ENCODE results near the gene KCNJ5.

KCNJ5 gene

DNA sequence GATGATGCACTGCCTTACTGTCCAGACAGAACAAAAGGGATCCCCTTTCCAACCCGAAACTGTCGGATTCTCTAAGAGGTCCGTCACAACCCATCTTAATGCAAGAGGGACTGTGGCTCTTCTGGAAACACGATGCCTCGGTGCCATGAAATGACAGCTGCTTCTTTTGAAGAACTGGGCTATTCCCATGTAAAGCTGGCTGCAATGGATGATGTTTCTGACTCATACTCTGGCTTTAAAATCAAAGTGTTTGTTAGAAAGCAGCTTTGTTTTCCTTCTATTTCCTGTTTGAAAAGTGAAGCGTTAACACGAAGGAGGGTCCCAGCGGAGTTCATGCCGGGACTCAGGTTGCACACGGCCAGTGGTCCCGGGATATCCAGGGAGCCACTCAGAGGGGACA is 48.4 kb downstream of the KCNJ5 start:
- H3K4me3 ChIP-seq (ENCODE audit: low read length) = no peak overlapping the region
- no peaks in the 10 kb centered on the region for H4K20me1 ChIP-seq (ENCODE audit: insufficient read depth, low read length)
- H3K9me3 ChIP-seq (ENCODE audit: insufficient read depth, low read length) = no peaks in the 10 kb centered on the region
- no peaks in the 10 kb centered on the region for H3K36me3 ChIP-seq (replicated peaks; ENCODE audit: low read depth, low read length)
- TF ChIP-seq EZH2phosphoT487 (IDR thresholded peaks at IDR 0.05; ENCODE audit: low read depth) = no peak
- TF ChIP-seq, protein P1, sequence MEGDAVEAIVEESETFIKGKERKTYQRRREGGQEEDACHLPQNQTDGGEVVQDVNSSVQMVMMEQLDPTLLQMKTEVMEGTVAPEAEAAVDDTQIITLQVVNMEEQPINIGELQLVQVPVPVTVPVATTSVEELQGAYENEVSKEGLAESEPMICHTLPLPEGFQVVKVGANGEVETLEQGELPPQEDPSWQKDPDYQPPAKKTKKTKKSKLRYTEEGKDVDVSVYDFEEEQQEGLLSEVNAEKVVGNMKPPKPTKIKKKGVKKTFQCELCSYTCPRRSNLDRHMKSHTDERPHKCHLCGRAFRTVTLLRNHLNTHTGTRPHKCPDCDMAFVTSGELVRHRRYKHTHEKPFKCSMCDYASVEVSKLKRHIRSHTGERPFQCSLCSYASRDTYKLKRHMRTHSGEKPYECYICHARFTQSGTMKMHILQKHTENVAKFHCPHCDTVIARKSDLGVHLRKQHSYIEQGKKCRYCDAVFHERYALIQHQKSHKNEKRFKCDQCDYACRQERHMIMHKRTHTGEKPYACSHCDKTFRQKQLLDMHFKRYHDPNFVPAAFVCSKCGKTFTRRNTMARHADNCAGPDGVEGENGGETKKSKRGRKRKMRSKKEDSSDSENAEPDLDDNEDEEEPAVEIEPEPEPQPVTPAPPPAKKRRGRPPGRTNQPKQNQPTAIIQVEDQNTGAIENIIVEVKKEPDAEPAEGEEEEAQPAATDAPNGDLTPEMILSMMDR (IDR thresholded peaks at IDR 0.05; ENCODE audit: low read depth, low read length) = no peak
- no peaks in the 10 kb centered on the region for H3K4me1 ChIP-seq (ENCODE audit: low read length)
- H3K27ac ChIP-seq (ENCODE audit: low read length) = no peak overlapping the region
- H3K27me3 ChIP-seq (ENCODE audit: low read depth, low read length) = 0 out of 2 replicates have a peak, but pooled peaks cover 3% of the 10 kb centered on the region
- no peak overlapping the region for H2AFZ ChIP-seq (ENCODE audit: low read depth, low read length)
- H3K9ac ChIP-seq (ENCODE audit: low read length) = no peak overlapping the region
- no peak overlapping the region for H3K4me2 ChIP-seq (ENCODE audit: low read length)
- no peaks in the 10 kb centered on the region for H3K79me2 ChIP-seq (ENCODE audit: low read length)

DNA sequence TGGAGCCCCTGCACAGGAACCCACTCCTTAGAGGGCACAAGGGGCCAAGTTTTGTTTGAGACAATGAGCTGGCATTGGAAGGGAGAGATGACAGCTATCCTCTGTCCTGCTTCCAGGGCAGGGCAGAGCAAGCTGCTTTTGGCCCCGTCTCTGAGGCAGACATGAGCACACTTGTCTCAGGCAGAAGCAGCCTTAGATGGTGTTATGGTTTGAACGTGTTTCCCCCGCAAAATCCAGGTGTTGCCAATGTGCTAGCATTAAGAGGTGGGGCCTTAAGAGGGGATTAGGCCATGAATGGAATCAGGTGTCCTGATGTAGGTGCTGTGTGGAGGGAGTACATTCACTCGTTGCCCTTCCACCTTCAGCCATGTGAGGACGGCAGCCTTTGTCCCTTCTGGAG is 49.0 kb downstream of the KCNJ5 start:
- no peaks in the 10 kb centered on the region for H3K9me3 ChIP-seq (ENCODE audit: insufficient read depth, low read length)
- no peaks in the 10 kb centered on the region for H4K20me1 ChIP-seq (ENCODE audit: insufficient read depth, low read length)
- H3K4me2 ChIP-seq (ENCODE audit: low read length) = no peak overlapping the region
- TF ChIP-seq, protein P1 (IDR thresholded peaks at IDR 0.05; ENCODE audit: low read depth, low read length) = no peak
- TF ChIP-seq EZH2phosphoT487 (IDR thresholded peaks at IDR 0.05; ENCODE audit: low read depth) = no peak
- H3K27ac ChIP-seq (ENCODE audit: low read length) = no peak overlapping the region
- H3K4me1 ChIP-seq (ENCODE audit: low read length) = no peaks in the 10 kb centered on the region
- no peak overlapping the region for H2AFZ ChIP-seq (ENCODE audit: low read depth, low read length)
- H3K36me3 ChIP-seq (replicated peaks; ENCODE audit: low read depth, low read length) = no peaks in the 10 kb centered on the region
- H3K9ac ChIP-seq (ENCODE audit: low read length) = no peak overlapping the region
- no peaks in the 10 kb centered on the region for H3K79me2 ChIP-seq (ENCODE audit: low read length)
- H3K27me3 ChIP-seq (ENCODE audit: low read depth, low read length) = 0 out of 2 replicates have a peak, but pooled peaks cover 3% of the 10 kb centered on the region
- no peak overlapping the region for H3K4me3 ChIP-seq (ENCODE audit: low read length)

DNA sequence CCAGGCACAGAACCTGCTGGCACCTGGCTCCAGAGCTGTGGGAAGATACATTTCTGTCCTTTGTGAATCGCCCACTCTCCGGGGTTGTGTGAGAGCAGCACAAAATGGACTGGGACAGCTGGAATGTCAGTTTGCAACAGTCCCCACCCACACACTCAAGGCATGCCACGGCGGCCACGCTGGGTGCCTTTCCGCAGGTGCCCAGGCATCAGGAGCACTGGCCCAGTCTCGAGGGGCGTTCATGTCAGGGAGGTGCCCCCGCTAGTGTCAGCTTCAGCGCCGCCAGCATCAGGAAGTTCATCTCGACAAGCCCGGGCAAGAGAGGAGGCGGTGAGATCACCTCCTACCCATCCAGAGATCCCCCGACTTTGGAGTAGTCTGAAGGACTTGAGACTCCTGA is 49.4 kb downstream of the KCNJ5 start:
- 0 out of 2 replicates have a peak, but pooled peaks cover 3% of the 10 kb centered on the region for H3K27me3 ChIP-seq (ENCODE audit: low read depth, low read length)
- no peaks in the 10 kb centered on the region for H3K36me3 ChIP-seq (replicated peaks; ENCODE audit: low read depth, low read length)
- no peak overlapping the region for H3K4me2 ChIP-seq (ENCODE audit: low read length)
- H2AFZ ChIP-seq (ENCODE audit: low read depth, low read length) = no peak overlapping the region
- H3K4me3 ChIP-seq (ENCODE audit: low read length) = no peak overlapping the region
- no peak overlapping the region for H3K27ac ChIP-seq (ENCODE audit: low read length)
- H4K20me1 ChIP-seq (ENCODE audit: insufficient read depth, low read length) = no peaks in the 10 kb centered on the region
- no peak overlapping the region for H3K9ac ChIP-seq (ENCODE audit: low read length)
- TF ChIP-seq EZH2phosphoT487 (IDR thresholded peaks at IDR 0.05; ENCODE audit: low read depth) = no peak
- TF ChIP-seq, protein P1 (IDR thresholded peaks at IDR 0.05; ENCODE audit: low read depth, low read length) = no peak
- no peaks in the 10 kb centered on the region for H3K4me1 ChIP-seq (ENCODE audit: low read length)
- no peaks in the 10 kb centered on the region for H3K9me3 ChIP-seq (ENCODE audit: insufficient read depth, low read length)
- no peaks in the 10 kb centered on the region for H3K79me2 ChIP-seq (ENCODE audit: low read length)

DNA sequence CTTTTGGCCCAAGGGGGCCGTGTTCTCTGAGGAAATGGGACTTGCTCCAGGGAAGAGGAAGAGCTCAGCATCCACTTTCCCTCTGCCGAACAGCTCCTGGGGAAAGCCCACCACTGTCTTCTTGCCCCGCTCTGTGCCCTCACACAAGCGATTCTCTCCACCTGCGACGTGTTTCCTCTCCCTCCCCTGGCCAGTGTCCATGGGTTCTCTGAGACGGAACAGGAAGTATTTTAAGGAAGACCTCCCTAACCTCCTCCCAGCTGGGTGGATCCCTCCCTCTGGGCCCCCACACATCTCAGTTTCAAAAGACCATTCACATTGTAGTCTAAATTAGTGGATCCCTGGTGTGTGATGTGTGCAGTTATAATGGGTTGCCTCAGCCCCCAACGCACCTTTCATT is 50.0 kb downstream of the KCNJ5 start:
- Histone ChIP-seq H3K4me2 (ENCODE audit: low read length) (no peak overlapping the region), H3K36me3 (replicated peaks; ENCODE audit: low read depth, low read length) (no peaks in the 10 kb centered on the region), H3K4me3 (ENCODE audit: low read length) (no peak overlapping the region), H3K4me1 (ENCODE audit: low read length) (no peaks in the 10 kb centered on the region), H3K27ac (ENCODE audit: low read length) (no peak overlapping the region), H2AFZ (ENCODE audit: low read depth, low read length) (no peak overlapping the region), H3K27me3 (ENCODE audit: low read depth, low read length) (0 out of 2 replicates have a peak, but pooled peaks cover 3% of the 10 kb centered on the region), H3K79me2 (ENCODE audit: low read length) (no peaks in the 10 kb centered on the region), H4K20me1 (ENCODE audit: insufficient read depth, low read length) (no peaks in the 10 kb centered on the region), H3K9me3 (ENCODE audit: insufficient read depth, low read length) (no peaks in the 10 kb centered on the region), H3K9ac (ENCODE audit: low read length) (no peak overlapping the region)
- TF ChIP-seq EZH2phosphoT487 (IDR thresholded peaks at IDR 0.05; ENCODE audit: low read depth) = no peak
- TF ChIP-seq, protein P1 (IDR thresholded peaks at IDR 0.05; ENCODE audit: low read depth, low read length) = no peak
